HepG2 (cell line): ENCODE data around the gene DUS1L. TPM values are rescaled to one million over a fixed set of nuclear protein-coding genes. Genes with fewer than 3 reads are reported as not detected.
A peak's percentile ranks its signal among the peaks of the same experiment; 100 is the strongest.

Source experiments
- ARID2 ChIP-seq: sonication (generic); formaldehyde crosslinking; IDR thresholded peaks from 2 replicates; pipeline ENCODE4 v1.8.1; 2022; ENCODE audit warnings: mild to moderate bottlenecking, missing genetic modification reagents, borderline replicate concordance
- E2F5 ChIP-seq: sonication (generic); formaldehyde crosslinking; conservative IDR thresholded peaks from 2 replicates; pipeline ENCODE4 v1.4.0; 2020; ENCODE audit warnings: missing genetic modification reagents
- FOXM1 ChIP-seq: sonication (generic); formaldehyde crosslinking; IDR thresholded peaks from 2 replicates; pipeline ENCODE4 v1.5.0; 2020; ENCODE audit warnings: missing genetic modification reagents
- HIC2 ChIP-seq: sonication (generic); formaldehyde crosslinking; IDR thresholded peaks from 2 replicates; pipeline ENCODE4 v1.9.0; 2022; ENCODE audit warnings: low read depth, missing genetic modification reagents
- IRF2 ChIP-seq: IDR thresholded peaks from 2 replicates; pipeline ENCODE4 v1.6.1; 2018; ENCODE audit warnings: missing genetic modification reagents, missing compliant biosample characterization
- KAT2B ChIP-seq: fragments of 150-350 bp; IDR thresholded peaks from 2 replicates; pipeline ENCODE4 v1.6.1; 2014; ENCODE audit warnings: low read depth, low read length, borderline replicate concordance
- MBD4 ChIP-seq: IDR thresholded peaks from 2 replicates; pipeline ENCODE4 v1.6.1; 2012; ENCODE audit warnings: low read length, inconsistent platforms, borderline replicate concordance
- NFKBIZ ChIP-seq: IDR thresholded peaks from 2 replicates; pipeline ENCODE4 v1.6.1; 2018; ENCODE audit warnings: missing genetic modification reagents, missing compliant biosample characterization
- PCBP2 ChIP-seq: fragments of 200-400 bp; formaldehyde crosslinking; optimal IDR thresholded peaks from 2 replicates; pipeline ENCODE3; 2018; ENCODE audit warnings: low read length, low read depth; ENCODE audit not compliant: poor library complexity, severe bottlenecking
- PREB ChIP-seq: sonication (generic); formaldehyde crosslinking; IDR thresholded peaks from 2 replicates; pipeline ENCODE4 v1.4.0; 2020; ENCODE audit warnings: missing genetic modification reagents
- RBFOX2 ChIP-seq: fragments of 200-400 bp; formaldehyde crosslinking; IDR thresholded peaks from 2 replicates; pipeline ENCODE4 v1.6.1; 2017; ENCODE audit warnings: low read depth, mild to moderate bottlenecking, low read length
- SIN3A ChIP-seq: IDR thresholded peaks from 2 replicates; pipeline ENCODE4 v1.6.1; 2011; ENCODE audit warnings: low read depth, mild to moderate bottlenecking, control low read depth, low read length, borderline replicate concordance
- TEF ChIP-seq: sonication (generic); formaldehyde crosslinking; IDR thresholded peaks from 2 replicates; pipeline ENCODE4 v1.5.0; 2020; ENCODE audit warnings: missing genetic modification reagents
- THAP9 ChIP-seq: sonication (generic); formaldehyde crosslinking; IDR thresholded peaks from 2 replicates; pipeline ENCODE4; 2020; ENCODE audit warnings: missing genetic modification reagents, mild to moderate bottlenecking, borderline replicate concordance
- XRCC5 ChIP-seq: fragments of 200-400 bp; formaldehyde crosslinking; optimal IDR thresholded peaks from 2 replicates; pipeline ENCODE3; 2017; ENCODE audit warnings: mild to moderate bottlenecking, low read length
- ZBTB21 ChIP-seq: sonication (generic); formaldehyde crosslinking; IDR thresholded peaks from 2 replicates; pipeline ENCODE4 v1.4.0; 2020; ENCODE audit warnings: missing genetic modification reagents
- ZFP1 ChIP-seq: IDR thresholded peaks from 2 replicates; pipeline ENCODE4 v1.6.1; 2016
- ZFP36L2 ChIP-seq: sonication (generic); formaldehyde crosslinking; IDR thresholded peaks from 2 replicates; pipeline ENCODE4 v1.4.0; 2020; ENCODE audit warnings: missing genetic modification reagents
- ZNF577 ChIP-seq: sonication (generic); formaldehyde crosslinking; IDR thresholded peaks from 2 replicates; pipeline ENCODE4 v1.4.0; 2020; ENCODE audit warnings: mild to moderate bottlenecking, low read depth, missing genetic modification reagents, borderline replicate concordance
- ZNF770 ChIP-seq: sonication (generic); formaldehyde crosslinking; IDR thresholded peaks from 2 replicates; pipeline ENCODE4 v1.5.0; 2020; ENCODE audit warnings: mild to moderate bottlenecking, missing genetic modification reagents
- ZSCAN25 ChIP-seq: sonication (generic); formaldehyde crosslinking; IDR thresholded peaks from 2 replicates; pipeline ENCODE4 v1.8.0; 2022; ENCODE audit warnings: mild to moderate bottlenecking, missing genetic modification reagents
- polyA plus RNA-seq, 8 experiments: library from polyadenylated mRNA; depleted of rRNA in 3 of 8; stranded (reverse) in 7 of 8; unstranded in 1 of 8; fragments of >200 nt; fragmentation: Illumina TruSeq in 4 of 8; extraction: Trizol in 4 of 8; gene quantifications; 2 replicates each; pipeline versions ENCODE4 v1.2.1 to v1.2.3, GENCODE V29; 2011 to 2016; ENCODE audit warnings: low read depth in 4 of 8, missing spikeins in 1 of 8, mixed read lengths in 1 of 8; ENCODE audit not compliant: insufficient read depth in 1 of 8
- total RNA-seq, 5 experiments: library from RNA; depleted of rRNA; stranded (reverse); fragments of >200 nt; fragmentation: Illumina TruSeq; extraction: Trizol; gene quantifications; 2 replicates each; pipeline ENCODE4 v1.2.3, GENCODE V29; 2016; ENCODE audit warnings: low read depth in 1 of 5

Gene DUS1L
- total and polyA plus RNA-seq, 2 of the 13 experiments (the other 11 are each of a cell fraction or from before 2014, with no cell fraction given), result 81.0 to 109 TPM

GRCh38 chr17:82039695-82040299 lies 25.8 kb downstream of the DUS1L start (continued):
- TF ChIP-seq XRCC5, result peak; percentile 31
- TF ChIP-seq RBFOX2, result no peak
- TF ChIP-seq NFKBIZ, result no peak
- TF ChIP-seq PCBP2, result no peak
- TF ChIP-seq ZFP36L2 (CRISPR knock-in tag), result no peak
- no peak for TF ChIP-seq MBD4
- TF ChIP-seq TEF, result no peak
- no peak for TF ChIP-seq ZNF770 (CRISPR knock-in tag)
- TF ChIP-seq IRF2 (CRISPR knock-in tag), result no peak
- no peak for TF ChIP-seq PREB
- no peak for TF ChIP-seq ARID2 (CRISPR knock-in tag)
- no peak for TF ChIP-seq ZNF577 (CRISPR knock-in tag)
- TF ChIP-seq E2F5 (CRISPR knock-in tag), result no peak
- TF ChIP-seq ZSCAN25 (CRISPR knock-in tag), result no peak
- TF ChIP-seq HIC2 (CRISPR knock-in tag), result peak; percentile 95
- TF ChIP-seq KAT2B, result no peak
- no peak for TF ChIP-seq FOXM1 (CRISPR knock-in tag)
- TF ChIP-seq SIN3A, result no peak
- no peak for TF ChIP-seq ZFP1 (CRISPR knock-in tag)
- TF ChIP-seq ZBTB21 (CRISPR knock-in tag), result no peak
- no peak; the same call in 1 of the 2 replicates for TF ChIP-seq THAP9 (CRISPR knock-in tag)
